Measurements from ENCODE around the gene TSSC4.

Gene TSSC4

DNA sequence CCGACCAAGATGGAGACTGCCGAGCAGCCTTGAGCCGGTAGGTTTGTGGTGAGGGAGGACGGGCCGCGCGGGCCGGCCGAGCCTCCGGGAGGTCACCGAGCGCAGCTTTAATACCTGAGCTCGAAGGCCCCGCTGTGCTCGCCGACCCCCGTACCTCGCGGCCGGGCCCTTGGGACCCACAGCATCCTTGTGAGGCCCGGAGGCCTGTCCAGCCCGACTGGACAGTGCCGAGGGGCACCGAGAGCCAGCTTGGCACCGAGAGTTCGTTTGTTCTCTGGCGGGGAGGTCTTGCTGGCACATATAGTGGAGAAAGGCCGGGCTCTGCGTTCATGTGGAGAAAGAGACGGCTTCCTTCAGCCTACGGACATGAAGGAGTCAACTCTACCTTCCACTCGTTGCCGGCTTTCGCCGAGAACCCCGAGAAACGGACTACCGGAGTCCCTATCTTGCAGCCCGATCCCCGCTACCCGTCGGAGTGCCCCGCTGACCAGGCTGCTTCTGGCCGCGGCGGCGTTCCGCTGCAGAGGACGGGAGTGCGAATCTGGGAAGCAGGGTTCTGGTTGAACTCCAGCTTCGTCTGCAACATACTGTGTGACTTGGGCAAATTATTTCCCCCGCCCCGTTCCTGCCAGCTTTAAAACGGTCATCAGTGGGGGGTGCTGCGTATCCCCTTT lies 349 bp downstream of the TSSC4 start:
- peak overlapping the region; percentile 95 to 99 for H3K27ac Mint-ChIP-seq
- no peaks in the 10 kb centered on the region for H3K27me3 Mint-ChIP-seq
- DNase-seq (no peak), ATAC-seq (no peak)
- no peaks in the 10 kb centered on the region for H3K9me3 Mint-ChIP-seq
- H3K4me1 Mint-ChIP-seq = peaks cover 30% of the 10 kb centered on the region
- peak overlapping the region; percentile 90 to 96 for H3K4me3 Mint-ChIP-seq

DNA sequence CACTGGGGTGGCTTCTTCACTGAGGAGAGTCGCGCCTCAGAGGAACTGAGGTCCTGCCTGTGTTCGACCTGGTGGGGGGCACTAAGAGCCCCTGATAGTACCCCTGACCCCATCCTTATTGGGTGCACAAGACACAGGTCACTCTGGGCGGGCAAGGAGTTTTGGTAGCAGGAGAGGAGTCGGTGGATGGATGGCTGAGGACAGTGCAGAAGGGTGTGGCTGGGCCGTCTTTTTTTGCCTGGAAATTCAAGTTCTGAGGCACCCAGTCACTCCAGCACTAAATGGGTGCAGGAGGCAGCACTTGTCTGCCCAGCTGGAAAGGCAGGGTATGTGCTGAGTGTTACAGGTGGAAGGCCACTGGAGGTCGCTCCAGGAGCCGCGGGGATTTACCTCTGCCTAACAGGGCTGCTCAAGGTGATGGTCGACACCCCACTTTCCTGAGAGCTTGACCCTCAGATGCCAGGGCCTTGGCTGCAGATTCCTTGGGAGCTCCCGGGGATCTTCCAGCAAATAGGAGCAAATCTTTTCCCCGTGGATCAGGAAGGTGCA lies 960 bp downstream of the TSSC4 start:
- DNase-seq = no peak
- ATAC-seq = no peak
- peak overlapping the region; percentile 95 to 99 for H3K27ac Mint-ChIP-seq
- peak overlapping the region; percentile 90 to 96 for H3K4me3 Mint-ChIP-seq
- peaks cover 30% of the 10 kb centered on the region for H3K4me1 Mint-ChIP-seq
- H3K9me3 Mint-ChIP-seq = no peaks in the 10 kb centered on the region
- no peaks in the 10 kb centered on the region for H3K27me3 Mint-ChIP-seq

DNA sequence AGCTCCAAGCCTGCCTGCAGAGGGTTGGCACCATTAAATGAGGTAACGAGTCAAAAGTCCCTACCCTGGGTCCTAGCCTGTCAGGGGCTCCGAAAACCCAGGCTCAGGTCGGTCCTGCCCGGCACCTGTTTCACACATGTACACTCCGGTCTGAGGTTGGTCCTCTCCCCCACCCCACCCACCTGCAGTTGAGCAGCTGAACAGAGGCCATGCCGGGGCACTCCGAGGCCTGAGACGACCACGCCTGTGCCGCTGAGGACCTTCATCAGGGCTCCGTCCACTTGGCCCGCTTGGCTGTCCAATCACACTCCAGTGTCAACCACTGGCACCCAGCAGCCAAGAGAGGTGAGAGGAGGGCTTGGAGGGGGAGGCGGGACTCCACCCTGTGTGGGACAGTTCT lies 1.6 kb downstream of the TSSC4 start:
- H3K9me3 Mint-ChIP-seq = no peaks in the 10 kb centered on the region
- H3K4me3 Mint-ChIP-seq = peak overlapping the region; percentile 90 to 96
- peaks cover 30% of the 10 kb centered on the region for H3K4me1 Mint-ChIP-seq
- no peak for DNase-seq
- peak overlapping the region in 1 of 2 donors; percentile 19 for H3K27ac Mint-ChIP-seq
- no peak for ATAC-seq
- H3K27me3 Mint-ChIP-seq = no peaks in the 10 kb centered on the region

DNA sequence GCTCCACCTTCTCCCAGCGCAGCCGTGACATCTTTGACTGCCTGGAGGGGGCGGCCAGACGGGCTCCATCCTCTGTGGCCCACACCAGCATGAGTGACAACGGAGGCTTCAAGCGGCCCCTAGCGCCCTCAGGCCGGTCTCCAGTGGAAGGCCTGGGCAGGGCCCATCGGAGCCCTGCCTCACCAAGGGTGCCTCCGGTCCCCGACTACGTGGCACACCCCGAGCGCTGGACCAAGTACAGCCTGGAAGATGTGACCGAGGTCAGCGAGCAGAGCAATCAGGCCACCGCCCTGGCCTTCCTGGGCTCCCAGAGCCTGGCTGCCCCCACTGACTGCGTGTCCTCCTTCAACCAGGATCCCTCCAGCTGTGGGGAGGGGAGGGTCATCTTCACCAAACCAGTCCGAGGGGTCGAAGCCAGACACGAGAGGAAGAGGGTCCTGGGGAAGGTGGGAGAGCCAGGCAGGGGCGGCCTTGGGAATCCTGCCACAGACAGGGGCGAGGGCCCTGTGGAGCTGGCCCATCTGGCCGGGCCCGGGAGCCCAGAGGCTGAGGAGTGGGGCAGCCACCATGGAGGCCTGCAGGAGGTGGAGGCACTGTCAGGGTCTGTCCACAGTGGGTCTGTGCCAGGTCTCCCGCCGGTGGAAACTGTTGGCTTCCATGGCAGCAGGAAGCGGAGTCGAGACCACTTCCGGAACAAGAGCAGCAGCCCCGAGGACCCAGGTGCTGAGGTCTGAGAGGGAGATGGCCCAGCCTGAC lies 2.5 kb downstream of the TSSC4 start:
- H3K4me1 Mint-ChIP-seq = peaks cover 30% of the 10 kb centered on the region
- no peaks in the 10 kb centered on the region for H3K9me3 Mint-ChIP-seq
- H3K4me3 Mint-ChIP-seq = peak overlapping the region in 1 of 2 donors; percentile 52
- peak overlapping the region in 1 of 2 donors; percentile 65 for H3K27ac Mint-ChIP-seq
- ATAC-seq = no peak
- no peaks in the 10 kb centered on the region for H3K27me3 Mint-ChIP-seq
- DNase-seq = no peak

DNA sequence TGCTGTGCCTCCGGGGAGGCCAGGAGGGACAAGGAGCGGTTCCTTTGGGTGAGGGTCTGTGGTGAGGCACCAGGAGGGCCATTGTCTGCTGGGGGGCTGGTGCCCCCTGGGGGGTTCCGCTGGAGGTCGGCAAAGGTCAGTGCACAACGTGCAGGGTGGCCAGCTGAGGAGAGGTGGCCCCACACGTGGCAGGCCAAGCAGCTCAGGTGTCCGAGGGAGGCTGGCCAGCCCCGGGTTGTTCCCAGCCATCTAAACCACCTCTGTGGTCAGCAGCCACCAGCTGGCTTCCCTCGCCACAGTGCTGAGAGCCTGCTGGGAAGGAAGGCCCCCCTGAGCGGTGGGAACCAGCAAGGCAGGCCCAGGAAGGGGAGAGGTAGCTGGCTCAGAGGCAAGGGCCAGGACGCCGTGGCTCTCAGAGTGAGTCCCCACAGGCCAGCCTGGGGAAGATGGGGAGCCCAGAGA lies 4.2 kb downstream of the TSSC4 start:
- no peak for ATAC-seq
- Mint-ChIP-seq H3K27ac (peak overlapping the region in 1 of 2 donors; percentile 97), H3K9me3 (no peaks in the 10 kb centered on the region), H3K4me1 (peaks cover 21% of the 10 kb centered on the region), H3K27me3 (no peaks in the 10 kb centered on the region), H3K4me3 (no peak overlapping the region)
- no peak for DNase-seq

DNA sequence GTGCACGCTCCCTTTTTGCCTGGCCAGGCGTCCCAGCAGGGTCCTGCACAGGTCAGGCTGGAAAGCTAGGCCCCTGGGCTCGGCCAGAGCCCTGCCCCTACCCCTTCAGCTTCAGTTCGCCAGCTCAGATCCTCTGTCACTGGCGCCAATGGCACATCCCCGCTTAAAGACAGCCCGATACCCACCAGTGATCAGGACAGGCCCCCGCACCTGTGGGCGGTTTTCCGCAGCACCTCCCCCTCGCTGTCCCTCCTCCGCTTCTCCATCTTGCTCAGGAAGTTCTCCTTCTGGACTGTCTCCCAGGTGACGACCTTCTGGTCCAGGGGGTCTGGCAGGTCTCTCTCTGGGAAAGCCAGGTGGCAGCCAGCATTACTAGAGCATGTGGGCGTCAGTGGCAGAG lies 5.9 kb downstream of the TSSC4 start:
- DNase-seq (no peak), ATAC-seq (no peak)
- H3K4me1 Mint-ChIP-seq = peaks cover 17% of the 10 kb centered on the region
- H3K27me3 Mint-ChIP-seq = no peaks in the 10 kb centered on the region
- H3K4me3 Mint-ChIP-seq = no peak overlapping the region
- H3K9me3 Mint-ChIP-seq = no peaks in the 10 kb centered on the region
- H3K27ac Mint-ChIP-seq = peak overlapping the region in 1 of 2 donors; percentile 59

DNA sequence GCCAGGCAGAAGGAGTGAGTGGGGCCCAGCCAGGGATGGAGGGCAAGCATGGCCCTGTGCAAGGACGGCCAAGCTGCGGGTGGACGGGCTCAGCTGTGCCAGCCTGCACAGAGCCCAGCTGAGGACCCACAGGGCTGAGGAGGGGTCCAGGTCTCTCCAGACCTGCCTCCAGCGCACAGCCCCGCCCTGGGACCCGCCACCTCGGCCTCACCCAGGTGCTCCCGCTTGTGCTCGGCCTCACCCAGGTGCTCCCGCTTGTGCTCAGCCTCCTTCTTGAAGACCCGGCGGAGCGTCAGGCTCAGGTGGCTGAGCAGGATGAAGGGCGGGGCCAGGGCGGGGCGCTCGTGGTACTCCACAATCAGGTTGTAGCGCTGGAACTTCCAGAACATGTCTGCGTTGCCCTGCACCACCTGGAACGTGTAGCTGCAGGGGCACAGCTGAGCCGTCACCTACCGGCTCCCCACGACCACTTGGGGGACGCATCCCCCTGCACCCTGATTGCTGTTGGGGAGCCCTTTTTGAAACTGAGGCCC lies 6.4 kb downstream of the TSSC4 start:
- Mint-ChIP-seq H3K27me3 (no peaks in the 10 kb centered on the region), H3K27ac (peak overlapping the region in 1 of 2 donors; percentile 59), H3K4me1 (peaks cover 12% of the 10 kb centered on the region), H3K9me3 (no peaks in the 10 kb centered on the region), H3K4me3 (no peak overlapping the region)
- no peak for DNase-seq
- ATAC-seq = no peak

DNA sequence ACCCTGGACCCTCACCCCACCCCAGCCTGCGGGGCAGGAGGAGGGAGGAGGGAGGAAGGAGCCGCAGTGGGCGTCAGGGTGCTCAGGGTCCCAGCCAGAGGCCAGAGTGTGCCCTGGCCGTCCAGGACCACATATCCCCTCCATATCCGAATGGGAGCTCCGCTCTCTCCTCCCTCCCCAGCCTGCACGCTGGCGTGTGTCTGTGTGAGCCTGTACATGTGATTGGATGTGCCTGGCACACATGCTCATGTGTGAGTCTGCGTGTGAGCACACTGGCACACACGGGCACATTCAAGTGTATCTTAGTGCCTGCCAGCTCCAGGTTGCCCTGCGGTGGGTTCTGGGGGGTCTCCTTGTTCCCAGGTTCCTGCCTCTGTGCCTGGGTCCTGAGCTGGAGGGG lies 8.1 kb downstream of the TSSC4 start:
- no peak for ATAC-seq
- Mint-ChIP-seq H3K9me3 (no peaks in the 10 kb centered on the region), H3K4me1 (no peaks in the 10 kb centered on the region), H3K27ac (no peak overlapping the region), H3K4me3 (no peak overlapping the region), H3K27me3 (no peaks in the 10 kb centered on the region)
- no peak for DNase-seq

DNA sequence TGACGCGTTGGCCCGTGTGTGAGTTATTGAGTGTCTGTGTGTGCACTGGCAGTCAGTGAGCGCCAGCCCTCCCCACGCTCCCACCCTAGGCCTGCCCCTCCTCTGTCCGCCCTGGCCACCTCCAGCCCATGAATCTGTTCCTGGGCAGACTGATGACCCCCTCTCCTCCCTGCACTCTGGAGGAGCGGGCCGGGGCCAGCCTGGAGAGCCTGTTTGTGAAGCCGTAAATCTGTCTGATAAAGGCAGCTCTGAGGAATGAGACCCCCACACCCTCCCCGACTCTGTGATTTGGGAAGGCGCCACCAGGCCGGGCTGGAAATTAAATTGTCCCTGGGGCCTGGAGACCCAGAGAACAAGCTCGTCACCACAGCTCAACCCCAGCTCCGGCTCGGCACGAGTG lies 8.6 kb downstream of the TSSC4 start:
- ATAC-seq = no peak
- Mint-ChIP-seq H3K27ac (peak overlapping the region in 1 of 2 donors; percentile 42), H3K27me3 (no peaks in the 10 kb centered on the region), H3K9me3 (no peaks in the 10 kb centered on the region), H3K4me3 (no peak overlapping the region), H3K4me1 (no peaks in the 10 kb centered on the region)
- no peak for DNase-seq

DNA sequence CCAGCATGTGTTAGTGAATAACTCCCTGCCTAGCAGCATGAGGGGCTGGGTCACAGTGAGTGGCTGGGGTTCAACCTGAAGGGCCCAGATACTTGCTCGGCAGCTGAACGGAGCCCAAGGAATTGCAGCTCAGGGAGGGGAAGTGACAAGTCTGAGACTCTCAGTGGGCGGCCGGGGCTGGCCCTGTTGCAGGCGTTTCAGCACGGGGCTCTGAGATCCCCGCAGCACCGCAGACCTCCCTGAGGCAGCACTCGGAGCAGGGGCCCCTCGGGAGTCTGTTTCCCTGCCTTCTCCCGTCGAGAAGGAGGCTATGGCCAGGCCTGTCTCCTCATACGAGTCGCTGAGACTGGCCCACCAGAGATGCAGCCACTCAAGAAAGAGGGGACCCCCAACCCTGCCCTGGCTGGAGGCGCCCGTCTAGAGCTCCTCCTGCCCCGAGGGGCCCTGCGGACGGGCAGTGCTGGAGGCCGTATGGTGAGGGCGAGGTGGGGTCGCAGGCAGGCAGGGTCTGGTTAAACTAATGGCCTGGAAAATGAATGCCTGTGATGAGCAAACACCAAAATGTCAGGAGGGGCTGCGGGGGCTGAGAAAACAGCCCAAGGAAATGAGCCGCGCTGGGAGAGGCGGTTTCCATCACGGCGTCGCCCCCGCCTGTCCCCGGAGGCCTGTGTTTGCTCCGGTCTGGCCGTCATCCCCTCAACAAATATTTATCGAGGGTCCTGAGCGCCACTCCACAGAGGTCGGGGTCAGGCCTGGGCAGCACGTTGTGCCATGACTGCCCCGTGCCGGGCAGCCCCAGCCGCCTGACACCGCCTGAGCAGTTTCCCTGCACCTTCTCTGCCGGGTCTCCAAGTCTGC lies 9.3 kb downstream of the TSSC4 start:
- H3K9me3 Mint-ChIP-seq = no peaks in the 10 kb centered on the region
- H3K4me3 Mint-ChIP-seq = no peak overlapping the region

DNA sequence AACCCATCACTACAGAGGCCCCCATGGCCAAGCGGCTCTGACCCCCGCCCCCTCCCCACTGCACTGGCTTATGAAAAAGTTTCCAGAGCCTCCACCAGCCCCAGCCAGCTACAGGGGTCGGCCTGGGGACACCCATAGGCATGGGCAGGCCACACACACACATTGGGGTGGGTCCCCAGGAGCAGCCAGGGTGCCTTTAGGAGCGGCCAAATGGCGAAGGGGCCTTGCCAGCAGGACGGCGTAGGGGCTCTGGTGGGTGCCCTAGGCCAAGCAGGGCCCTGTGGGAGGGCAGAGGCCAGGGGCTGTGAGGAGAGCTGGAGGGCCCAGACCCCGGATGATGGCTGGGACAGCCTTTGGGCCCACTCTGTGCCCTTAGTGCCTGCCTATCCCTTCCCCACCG lies 10.1 kb downstream of the TSSC4 start:
- Mint-ChIP-seq H3K27me3 (no peaks in the 10 kb centered on the region), H3K4me3 (no peak overlapping the region), H3K4me1 (no peaks in the 10 kb centered on the region), H3K9me3 (no peaks in the 10 kb centered on the region), H3K27ac (no peak overlapping the region)
- ATAC-seq (no peak), DNase-seq (no peak)

More for the DNA sequence above, 9.3 kb downstream of the TSSC4 start:
- Mint-ChIP-seq H3K27ac (peak overlapping the region in 1 of 2 donors; percentile 42), H3K4me1 (no peaks in the 10 kb centered on the region), H3K27me3 (no peaks in the 10 kb centered on the region)
- no peak for ATAC-seq
- no peak for DNase-seq

DNA sequence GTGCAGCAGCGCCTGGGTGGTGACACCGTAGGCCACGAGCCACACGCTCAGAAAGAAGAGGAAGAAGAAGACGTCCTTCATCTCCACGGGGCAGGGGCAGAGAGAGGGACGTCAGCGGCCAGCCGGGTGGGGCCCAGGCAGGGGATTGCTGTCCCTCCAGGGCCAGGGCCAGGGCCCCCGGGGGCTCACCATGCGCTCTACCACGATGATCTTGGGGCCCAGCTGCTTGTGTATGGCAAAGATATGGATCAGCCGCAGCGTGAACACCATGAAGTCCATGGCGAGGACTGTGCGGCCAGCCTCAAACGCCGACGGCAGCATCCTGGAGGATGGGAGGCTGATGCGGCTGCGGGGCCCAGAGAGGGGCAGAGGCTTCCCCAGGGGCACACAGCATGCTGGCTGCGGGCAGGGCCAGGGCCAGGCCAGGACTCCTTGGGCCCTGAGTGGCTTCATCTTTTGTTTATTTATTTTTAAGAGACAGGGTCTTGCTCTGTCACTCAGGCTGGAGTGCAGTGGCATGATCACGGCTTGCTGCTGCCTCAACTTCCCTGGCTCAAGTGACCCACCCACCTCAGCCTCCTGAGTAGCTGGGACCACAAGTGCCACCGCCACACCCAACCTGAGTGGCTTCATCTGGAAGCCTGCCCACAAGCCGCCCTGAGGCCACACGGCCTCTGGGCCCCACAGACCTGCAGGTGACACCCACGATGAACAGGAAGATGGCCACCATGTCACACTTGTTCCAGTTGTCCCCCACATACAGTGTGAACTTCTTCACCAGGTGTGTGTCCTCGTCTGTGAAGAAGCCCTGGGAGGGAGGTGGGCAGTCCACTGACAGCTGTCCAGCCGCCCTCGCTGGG lies 11.1 kb downstream of the TSSC4 start:
- H3K4me1 Mint-ChIP-seq = no peaks in the 10 kb centered on the region
- no peak overlapping the region for H3K4me3 Mint-ChIP-seq
- no peaks in the 10 kb centered on the region for H3K27me3 Mint-ChIP-seq
- DNase-seq (no peak), ATAC-seq (no peak)
- no peak overlapping the region for H3K27ac Mint-ChIP-seq
- no peaks in the 10 kb centered on the region for H3K9me3 Mint-ChIP-seq

DNA sequence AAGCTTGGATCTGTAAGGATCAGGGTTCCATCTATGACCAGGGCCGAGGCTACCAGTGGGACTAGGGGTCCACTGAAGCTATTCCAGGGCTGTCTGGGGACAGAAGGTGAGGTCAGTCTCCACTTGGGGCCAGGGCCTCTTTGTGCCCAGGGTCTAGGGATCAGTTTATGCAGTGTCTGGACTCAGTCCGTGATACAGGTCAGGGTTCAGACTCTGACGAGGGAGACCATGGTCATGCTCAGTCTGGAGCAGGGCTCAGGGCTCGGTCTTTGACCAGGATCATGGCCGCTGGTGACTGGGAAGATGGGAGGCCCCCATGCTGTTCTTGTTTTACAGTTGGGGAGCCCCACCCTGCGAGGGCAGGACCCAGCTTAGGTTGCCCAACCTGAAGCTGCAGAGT lies 11.8 kb downstream of the TSSC4 start:
- H3K27ac Mint-ChIP-seq = no peak overlapping the region
- DNase-seq (no peak), ATAC-seq (no peak)
- no peak overlapping the region for H3K4me3 Mint-ChIP-seq
- no peaks in the 10 kb centered on the region for H3K27me3 Mint-ChIP-seq
- no peaks in the 10 kb centered on the region for H3K9me3 Mint-ChIP-seq
- no peaks in the 10 kb centered on the region for H3K4me1 Mint-ChIP-seq

DNA sequence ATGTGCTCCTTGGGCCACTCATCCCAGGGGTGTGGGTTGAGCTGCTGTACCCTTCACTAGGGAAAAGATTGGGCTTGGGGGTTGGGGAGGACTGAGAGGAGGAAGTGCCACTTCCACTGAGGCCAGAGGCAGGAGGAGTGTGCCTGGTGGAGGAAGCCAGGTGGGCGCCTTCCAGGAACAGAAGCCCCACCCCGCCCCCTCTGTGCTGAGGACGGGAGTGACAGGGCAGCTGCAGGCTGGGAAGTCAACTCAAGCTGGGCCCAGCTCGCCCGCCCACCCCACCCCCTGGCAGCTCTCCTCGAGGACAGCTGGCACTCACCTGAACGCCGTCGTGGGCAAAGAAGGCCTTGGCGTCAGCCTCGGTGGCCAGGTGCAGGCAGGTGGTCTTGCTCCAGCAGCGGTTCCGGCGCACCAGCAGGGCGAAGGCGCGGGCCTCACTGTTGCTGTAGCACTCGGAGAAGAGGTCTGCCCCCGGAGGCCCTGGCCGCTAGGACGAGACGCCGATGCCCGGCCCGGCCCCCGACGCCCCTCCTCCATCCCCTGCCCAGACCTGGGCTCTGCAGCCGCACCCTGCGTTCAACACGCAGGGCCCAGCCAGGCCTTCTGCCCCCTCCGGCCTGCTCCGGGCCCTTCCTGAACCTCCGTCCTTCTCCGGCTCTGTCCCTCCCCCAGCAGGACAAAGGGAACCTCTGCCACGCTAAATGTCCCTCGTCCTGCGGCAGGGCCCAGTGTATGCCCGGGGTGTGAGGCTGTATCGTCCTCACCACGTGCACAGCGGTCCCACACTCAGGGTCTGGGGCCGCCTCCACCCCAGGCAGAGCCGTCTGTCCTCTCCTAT lies 13.4 kb downstream of the TSSC4 start:
- Mint-ChIP-seq H3K27me3 (no peaks in the 10 kb centered on the region), H3K9me3 (no peaks in the 10 kb centered on the region), H3K4me1 (no peaks in the 10 kb centered on the region), H3K4me3 (no peak overlapping the region), H3K27ac (no peak overlapping the region)
- no peak for DNase-seq
- ATAC-seq = no peak

Measured in stimulated activated naive CD8-positive, alpha-beta T cell treated with anti-CD3 and anti-CD28 coated beads, Interleukin-15, amount 100 ng/mL, for 72 hours (primary cell).